SK-N-SH (cell line): ENCODE results near the gene PCP4. TPM values are rescaled to one million over a fixed set of nuclear protein-coding genes. Genes with fewer than 3 reads are reported as not detected.

Source experiments
- CTCF ChIA-PET: fragments of 300-600, 350-600 bp; formaldehyde crosslinking; extraction: SDS; loops from one replicate; lab custom pipeline; 2021; lab: Yijun Ruan, JAX
- POLR2A ChIA-PET: fragments of 350-600 bp; sonication (Branson Sonifier 250); formaldehyde crosslinking; extraction: SDS; loops from one replicate; lab custom pipeline; 2020; ENCODE audit warnings: antibody characterized with exemption, inconsistent platforms; lab: Yijun Ruan, JAX
- DNase-seq: peaks from one replicate; pipeline ENCODE4 v3.0.0; 2012
- H2AFZ ChIP-seq: fragments of 200-600 bp; sonication (generic); 2 replicates; pipeline ENCODE4 v1.8.1; 2016; ENCODE audit warnings: antibody characterized with exemption, mild to moderate bottlenecking, low read depth
- H3F3A ChIP-seq: fragments of 200-600 bp; sonication (generic); replicated peaks from 2 replicates; pipeline ENCODE3; 2016; ENCODE audit warnings: antibody characterized with exemption, mild to moderate bottlenecking; ENCODE audit not compliant: insufficient read depth
- H3K27ac ChIP-seq, 2 experiments: fragments of 200-500 bp in 1 of 2; fragments of 200-600 bp in 1 of 2; sonication (Bioruptor generic) in 1 of 2; sonication (generic), shearing (Covaris generic) in 1 of 2; 2 replicates each; pipeline versions ENCODE4 v1.5.1 to v1.6.1; 2014 to 2016; ENCODE audit warnings: low read depth in 2 of 2, inconsistent platforms in 1 of 2, low read length in 1 of 2, mild to moderate bottlenecking in 1 of 2, mixed read lengths in 1 of 2
- H3K27me3 ChIP-seq: fragments of 200-600 bp; sonication (generic), shearing (Covaris generic); 2 replicates; pipeline ENCODE4 v1.6.1; 2016; ENCODE audit warnings: mixed run types; ENCODE audit not compliant: insufficient read depth
- H3K36me3 ChIP-seq, 2 experiments: fragments of 200-500 bp in 1 of 2; fragments of 200-600 bp in 1 of 2; sonication (Bioruptor generic) in 1 of 2; sonication (generic) in 1 of 2; replicated peaks in 1 of 2; 2 replicates each; pipeline versions ENCODE3 to v1.5.1; 2014 to 2016; ENCODE audit warnings: low read length in 1 of 2, mild to moderate bottlenecking in 1 of 2; ENCODE audit not compliant: insufficient read depth in 2 of 2, control insufficient read depth in 1 of 2
- H3K4me1 ChIP-seq, 2 experiments: fragments of 200-500 bp in 1 of 2; fragments of 200-600 bp in 1 of 2; sonication (Bioruptor generic) in 1 of 2; sonication (generic), shearing (Covaris generic) in 1 of 2; 2 replicates each; pipeline versions ENCODE4 v1.5.1 to v1.6.1; 2014 to 2016; ENCODE audit warnings: low read depth in 1 of 2, low read length in 1 of 2, mixed run types in 1 of 2; ENCODE audit not compliant: insufficient read depth in 2 of 2, control insufficient read depth in 1 of 2
- H3K4me2 ChIP-seq: fragments of 200-600 bp; sonication (generic), shearing (Covaris generic); 2 replicates; pipeline ENCODE4 v1.6.1; 2017; ENCODE audit warnings: mixed run types
- H3K4me3 ChIP-seq, 2 experiments: fragments of 200-500 bp in 1 of 2; fragments of 200-600 bp in 1 of 2; sonication (Bioruptor generic) in 1 of 2; sonication (generic), shearing (Covaris generic) in 1 of 2; 2 replicates each; pipeline versions ENCODE4 v1.5.1 to v1.8.1; 2014 to 2016; ENCODE audit warnings: low read depth in 2 of 2, inconsistent platforms in 1 of 2, low read length in 1 of 2, mild to moderate bottlenecking in 1 of 2, mixed read lengths in 1 of 2, moderate library complexity in 1 of 2
- H3K79me2 ChIP-seq: fragments of 200-600 bp; sonication (generic); 2 replicates; pipeline ENCODE4 v1.8.1; 2017; ENCODE audit warnings: mild to moderate bottlenecking; ENCODE audit not compliant: insufficient read depth
- H3K9ac ChIP-seq: fragments of 200-600 bp; sonication (generic); 2 replicates; pipeline ENCODE4 v1.6.1; 2017; ENCODE audit warnings: mixed run types
- H3K9me2 ChIP-seq: fragments of 200-600 bp; sonication (generic); 2 replicates; pipeline ENCODE4 v1.6.1; 2017; ENCODE audit warnings: mixed run types
- H3K9me3 ChIP-seq: fragments of 200-600 bp; sonication (generic); 2 replicates; pipeline ENCODE4 v1.6.1; 2017; ENCODE audit warnings: mixed run types, mild to moderate bottlenecking, moderate library complexity
- H4K20me1 ChIP-seq: fragments of 200-600 bp; sonication (generic); 2 replicates; pipeline ENCODE4 v1.6.1; 2017; ENCODE audit warnings: mild to moderate bottlenecking, mixed run types; ENCODE audit not compliant: insufficient read depth
- CHD2 ChIP-seq: fragments of 150-350 bp; IDR thresholded peaks from 2 replicates; pipeline ENCODE4 v1.6.1; 2018; ENCODE audit warnings: low read length; ENCODE audit not compliant: partially characterized antibody
- EP300 ChIP-seq, 2 experiments: IDR thresholded peaks; 2 replicates each; pipeline versions ENCODE4 v1.4.0 to v1.6.1; 2012; ENCODE audit warnings: borderline replicate concordance in 1 of 2, low read depth in 1 of 2, low read length in 1 of 2
- EZH2phosphoT487 ChIP-seq: fragments of 200-600 bp; sonication (generic); IDR thresholded peaks from 2 replicates; pipeline ENCODE4 v1.6.1; 2017; ENCODE audit warnings: low read depth, mixed run types, mild to moderate bottlenecking, antibody characterized with exemption, moderate library complexity, borderline replicate concordance
- FOXJ3 ChIP-seq: sonication (generic); formaldehyde crosslinking; IDR thresholded peaks from 2 replicates; pipeline ENCODE4 v1.5.1; 2020; ENCODE audit warnings: mild to moderate bottlenecking, missing genetic modification reagents
- IRF3 ChIP-seq: fragments of 150-350 bp; IDR thresholded peaks from 2 replicates; pipeline ENCODE4 v1.6.1; 2016; ENCODE audit warnings: mild to moderate bottlenecking, low read depth, low read length
- MEF2A ChIP-seq: IDR thresholded peaks from 2 replicates; pipeline ENCODE4 v1.4.0; 2012; ENCODE audit warnings: low read depth, borderline replicate concordance
- MXI1 ChIP-seq: IDR thresholded peaks from 2 replicates; pipeline ENCODE4 v1.6.1; 2012; ENCODE audit warnings: mild to moderate bottlenecking, low read depth, low read length, improper control_type of control experiment
- NFIC ChIP-seq: IDR thresholded peaks from 2 replicates; pipeline ENCODE4 v1.4.0; 2012; ENCODE audit warnings: borderline replicate concordance
- RAD21 ChIP-seq: IDR thresholded peaks from 2 replicates; pipeline ENCODE4 v1.6.1; 2012; ENCODE audit warnings: mild to moderate bottlenecking, low read length
- REST ChIP-seq: IDR thresholded peaks from 2 replicates; pipeline ENCODE4 v1.6.1; 2012; ENCODE audit warnings: mild to moderate bottlenecking, low read depth, low read length, moderate library complexity
- RFX5 ChIP-seq: IDR thresholded peaks from 2 replicates; pipeline ENCODE4 v1.6.1; 2012; ENCODE audit warnings: mild to moderate bottlenecking, improper control_type of control experiment, low read length
- RXRA ChIP-seq: IDR thresholded peaks from 2 replicates; pipeline ENCODE4 v1.4.0; 2012; ENCODE audit warnings: low read depth, mild to moderate bottlenecking, borderline replicate concordance
- SIN3A ChIP-seq: IDR thresholded peaks from 2 replicates; pipeline ENCODE4 v1.6.1; 2012; ENCODE audit warnings: low read depth, mild to moderate bottlenecking, low read length, moderate library complexity, borderline replicate concordance
- TAF1 ChIP-seq: IDR thresholded peaks from 2 replicates; pipeline ENCODE4 v1.6.1; 2012; ENCODE audit warnings: low read depth, mild to moderate bottlenecking, low read length, moderate library complexity, borderline replicate concordance
- USF1 ChIP-seq: IDR thresholded peaks from 2 replicates; pipeline ENCODE4 v1.4.0; 2012; ENCODE audit warnings: low read depth, borderline replicate concordance
- WGBS: methylation state at CpG from one replicate; pipeline ENCODE4 v1.1.6; 2017; ENCODE audit warnings: low lambda C conversion rate; 5-methylcytosine and 5-hydroxymethylcytosine counted together
- polyA plus RNA-seq, 3 experiments: library from polyadenylated mRNA; depleted of rRNA; stranded (reverse); fragments of >200 nt; gene quantifications; 2 replicates each; pipeline ENCODE4 v1.2.3, GENCODE V29; 2012
- TF ChIP-seq, protein P1 (sequence below): fragments of 200-600 bp; sonication (generic); IDR thresholded peaks from 2 replicates; pipeline ENCODE4 v1.6.1; 2017; ENCODE audit warnings: antibody characterized with exemption, mild to moderate bottlenecking, moderate library complexity

The PCP4 gene
- polyA plus RNA-seq, 1 of the 3 experiments (the other 2 are of a cell fraction): not detected

GRCh38 chr21:39938086-39938625 is 70.9 kb downstream of the PCP4 start:
- TF ChIP-seq IRF3 (no peak), TAF1 (no peak), RXRA (no peak), FOXJ3 (CRISPR knock-in tag) (no peak), REST (no peak), USF1 (no peak), RAD21 (no peak), MEF2A (no peak), RFX5 (no peak), SIN3A (no peak), NFIC (no peak), EZH2phosphoT487 (no peak), MXI1 (no peak), CHD2 (no peak), EP300 (IDR thresholded peaks at IDR 0.05; ENCODE audit: borderline replicate concordance in 1 of 2, low read depth in 1 of 2, low read length in 1 of 2) (no peak)
- TF ChIP-seq, protein P1, sequence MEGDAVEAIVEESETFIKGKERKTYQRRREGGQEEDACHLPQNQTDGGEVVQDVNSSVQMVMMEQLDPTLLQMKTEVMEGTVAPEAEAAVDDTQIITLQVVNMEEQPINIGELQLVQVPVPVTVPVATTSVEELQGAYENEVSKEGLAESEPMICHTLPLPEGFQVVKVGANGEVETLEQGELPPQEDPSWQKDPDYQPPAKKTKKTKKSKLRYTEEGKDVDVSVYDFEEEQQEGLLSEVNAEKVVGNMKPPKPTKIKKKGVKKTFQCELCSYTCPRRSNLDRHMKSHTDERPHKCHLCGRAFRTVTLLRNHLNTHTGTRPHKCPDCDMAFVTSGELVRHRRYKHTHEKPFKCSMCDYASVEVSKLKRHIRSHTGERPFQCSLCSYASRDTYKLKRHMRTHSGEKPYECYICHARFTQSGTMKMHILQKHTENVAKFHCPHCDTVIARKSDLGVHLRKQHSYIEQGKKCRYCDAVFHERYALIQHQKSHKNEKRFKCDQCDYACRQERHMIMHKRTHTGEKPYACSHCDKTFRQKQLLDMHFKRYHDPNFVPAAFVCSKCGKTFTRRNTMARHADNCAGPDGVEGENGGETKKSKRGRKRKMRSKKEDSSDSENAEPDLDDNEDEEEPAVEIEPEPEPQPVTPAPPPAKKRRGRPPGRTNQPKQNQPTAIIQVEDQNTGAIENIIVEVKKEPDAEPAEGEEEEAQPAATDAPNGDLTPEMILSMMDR: no peak
- Histone ChIP-seq H3K4me2 (no peak overlapping the region), H3K9ac (no peak overlapping the region), H3K27me3 (no peaks in the 10 kb centered on the region), H3K36me3 (no peaks in the 10 kb centered on the region), H3K4me1 (no peaks in the 10 kb centered on the region; a peak in 1 of 4 replicates), H3K79me2 (no peaks in the 10 kb centered on the region), H4K20me1 (no peaks in the 10 kb centered on the region), H3K4me3 (no peak overlapping the region), H2AFZ (no peak overlapping the region), H3F3A (no peaks in the 10 kb centered on the region), H3K9me2 (no peaks in the 10 kb centered on the region), H3K27ac (no peak overlapping the region), H3K9me3 (no peaks in the 10 kb centered on the region)
- POLR2A ChIA-PET: no interaction called here
- WGBS: 0% methylated on average over 4 of the region's 8 CpGs
- no peak for DNase-seq
- CTCF ChIA-PET: interaction anchor here (1.5 kb wide), 1 partner anchor 182 kb away, joined by 4 read pairs; no protein-coding TSS in a partner anchor
